MM.1S (cell line): ENCODE data around the gene GALNT9.

Experiments
- CTCF ChIP-seq: fragments of 300-600 bp; sonication (generic); IDR thresholded peaks from 2 replicates; pipeline ENCODE4 v1.5.1; 2016; ENCODE audit warnings: antibody characterized with exemption, low read length, mixed read lengths
- EZH2 ChIP-seq: fragments of 300-600 bp; sonication (generic); optimal IDR thresholded peaks from 2 replicates; pipeline ENCODE3; 2017; ENCODE audit warnings: low read depth, mild to moderate bottlenecking, antibody characterized with exemption, low read length, mixed read lengths
- EZH2phosphoT487 ChIP-seq: fragments of 300-600 bp; sonication (generic); IDR thresholded peaks from 2 replicates; pipeline ENCODE4 v1.6.1; 2018; ENCODE audit warnings: antibody characterized with exemption, low read length

- TF ChIP-seq CTCF (no peak), EZH2 (no peak), EZH2phosphoT487 (no peak)
Observed at GRCh38 chr12:132189378-132190011, 139.9 kb downstream of the GALNT9 start.
